Testis (tissue), 2 donors: Measurements from ENCODE around the gene ADD3.

Experiments
- CTCF ChIP-seq, 3 experiments: fragments of 450-650 bp in 2 of 3; fragments of 200-600 bp in 1 of 3; sonication (generic) in 1 of 3; IDR thresholded peaks; one replicate each; pipeline ENCODE4 v1.5.1; 2016 to 2019; ENCODE audit warnings: antibody characterized with exemption in 3 of 3, mild to moderate bottlenecking in 2 of 3, moderate library complexity in 1 of 3
- POLR2A ChIP-seq: fragments of 450-650 bp; IDR thresholded peaks from one replicate; pipeline ENCODE4 v1.6.1; 2017; ENCODE audit warnings: antibody characterized with exemption, mild to moderate bottlenecking, moderate library complexity

- TF ChIP-seq CTCF (IDR thresholded peaks at IDR 0.05) = no peak
- no peak for TF ChIP-seq POLR2A
These were observed 25.0 kb upstream of the ADD3 start for GRCh38 chr10:109982812-109983211.
